Activated CD4-positive, CD25-positive, alpha-beta regulatory T cell (primary cell): ENCODE results near the gene CCDC174.

Experiments used
- DNase-seq, 4 experiments: peaks; one replicate each; lab custom pipeline; 2025; lab: John Stamatoyannopoulos, UW

CCDC174 gene

GRCh38 chr3:14701676-14702075 lies 50.1 kb downstream of the CCDC174 start:
- no peak for DNase-seq

- DNase-seq = no peak
Measured at GRCh38 chr3:14703128-14703750, 51.7 kb downstream of the CCDC174 start.

GRCh38 chr3:14703791-14704190 lies 52.2 kb downstream of the CCDC174 start:
- DNase-seq = no peak

GRCh38 chr3:14706096-14706495 lies 54.5 kb downstream of the CCDC174 start:
- DNase-seq = no peak

GRCh38 chr3:14716591-14716990 lies 65.0 kb downstream of the CCDC174 start:
- DNase-seq = no peak

- no peak for DNase-seq
Measured at GRCh38 chr3:14717307-14717706, 65.7 kb downstream of the CCDC174 start.

GRCh38 chr3:14718539-14718938 lies 67.0 kb downstream of the CCDC174 start:
- DNase-seq = no peak

- no peak for DNase-seq
Measured at GRCh38 chr3:14719006-14719405, 67.4 kb downstream of the CCDC174 start.

- DNase-seq = no peak
Measured at GRCh38 chr3:14721126-14721864, 69.7 kb downstream of the CCDC174 start.
